OCI-LY3 (cell line): Measurements from ENCODE around the gene ABI2.

Experiments used
- EZH2phosphoT487 ChIP-seq: fragments of 200-600 bp; shearing (Covaris generic); IDR thresholded peaks from 2 replicates; pipeline ENCODE4 v1.6.1; 2018; ENCODE audit warnings: antibody characterized with exemption, mixed run types, low read depth
- TF ChIP-seq, protein P1 (sequence below): fragments of 200-600, 300-600 bp; sonication (generic); IDR thresholded peaks from 2 replicates; pipeline ENCODE4 v1.5.1; 2014; ENCODE audit warnings: antibody characterized with exemption, low read length, low read depth

DNA sequence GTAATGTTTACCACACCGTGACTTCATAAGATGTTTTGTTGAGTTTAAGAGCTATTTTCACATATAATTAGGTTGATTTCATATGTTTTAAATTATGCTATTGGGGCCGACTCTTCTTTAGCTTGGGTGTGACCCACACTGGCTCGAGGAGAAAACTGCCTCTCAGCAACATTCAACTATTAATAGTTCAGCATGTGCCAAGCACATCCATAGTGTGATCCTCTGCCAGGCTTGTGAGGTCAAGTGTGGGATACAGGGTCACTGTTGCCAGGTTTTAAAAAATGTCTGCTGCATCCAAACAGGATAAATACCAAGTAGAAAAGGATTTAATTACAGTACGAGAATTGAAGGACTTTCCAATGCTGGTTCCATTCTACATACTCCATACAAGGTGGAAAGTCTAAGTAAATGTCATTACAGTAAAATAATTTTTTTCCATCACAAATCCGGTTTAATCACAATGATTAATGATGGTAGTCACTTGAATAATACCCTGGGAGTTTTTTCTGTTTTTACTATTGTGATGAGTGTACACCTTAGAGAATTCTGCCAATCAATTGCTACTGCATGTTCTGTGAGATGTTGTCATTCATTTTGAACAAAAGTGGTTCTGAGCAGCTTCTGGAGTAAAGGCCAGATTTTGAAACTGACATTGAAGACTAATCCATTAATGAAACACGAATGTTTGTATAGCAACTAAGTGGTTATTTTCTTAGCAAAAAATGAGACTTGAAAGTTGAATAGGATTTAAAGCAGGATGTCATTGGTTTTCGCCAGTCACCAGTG is 84.5 kb downstream of the ABI2 start:
- TF ChIP-seq, protein P1, sequence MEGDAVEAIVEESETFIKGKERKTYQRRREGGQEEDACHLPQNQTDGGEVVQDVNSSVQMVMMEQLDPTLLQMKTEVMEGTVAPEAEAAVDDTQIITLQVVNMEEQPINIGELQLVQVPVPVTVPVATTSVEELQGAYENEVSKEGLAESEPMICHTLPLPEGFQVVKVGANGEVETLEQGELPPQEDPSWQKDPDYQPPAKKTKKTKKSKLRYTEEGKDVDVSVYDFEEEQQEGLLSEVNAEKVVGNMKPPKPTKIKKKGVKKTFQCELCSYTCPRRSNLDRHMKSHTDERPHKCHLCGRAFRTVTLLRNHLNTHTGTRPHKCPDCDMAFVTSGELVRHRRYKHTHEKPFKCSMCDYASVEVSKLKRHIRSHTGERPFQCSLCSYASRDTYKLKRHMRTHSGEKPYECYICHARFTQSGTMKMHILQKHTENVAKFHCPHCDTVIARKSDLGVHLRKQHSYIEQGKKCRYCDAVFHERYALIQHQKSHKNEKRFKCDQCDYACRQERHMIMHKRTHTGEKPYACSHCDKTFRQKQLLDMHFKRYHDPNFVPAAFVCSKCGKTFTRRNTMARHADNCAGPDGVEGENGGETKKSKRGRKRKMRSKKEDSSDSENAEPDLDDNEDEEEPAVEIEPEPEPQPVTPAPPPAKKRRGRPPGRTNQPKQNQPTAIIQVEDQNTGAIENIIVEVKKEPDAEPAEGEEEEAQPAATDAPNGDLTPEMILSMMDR: no peak
- no peak for TF ChIP-seq EZH2phosphoT487
